Caki2 (cell line): Measurements from ENCODE around the gene ITIH1. TPM values are rescaled to one million over a fixed set of nuclear protein-coding genes. Genes with fewer than 3 reads are reported as not detected.
A peak's percentile ranks its signal among the peaks of the same experiment; 100 is the strongest.

Experiments
- DNase-seq: peaks from one replicate; pipeline ENCODE4 v3.0.0-alpha.2; 2015; ENCODE audit warnings: low read depth
- in situ Hi-C: cut with HindIII; loops from 2 replicates; pipeline ENCODE4 v1.10.0; 2016; ENCODE audit warnings: low sequenced_read_pairs, low pct_unique_long_range_greater_than_20kb, mixed read lengths
- total RNA-seq: library from RNA; depleted of rRNA; stranded (reverse); fragments of >200 nt; shearing (Covaris generic); gene quantifications from 2 replicates; pipeline ENCODE4 v1.2.3, GENCODE V29; 2014; ENCODE audit warnings: low replicate concordance

The ITIH1 gene
- total RNA-seq, 1 experiment from 2014 or later: not detected

- DNase-seq: no peak
- in situ Hi-C loops: no loop called here
These were observed 21.6 kb downstream of the ITIH1 start for GRCh38 chr3:52798978-52799476.

- in situ Hi-C loops: no loop called here
- DNase-seq: no peak
These were observed 22.7 kb downstream of the ITIH1 start for GRCh38 chr3:52800079-52800478.

GRCh38 chr3:52801839-52802238 lies 24.4 kb downstream of the ITIH1 start:
- in situ Hi-C loops: no loop called here
- no peak for DNase-seq

GRCh38 chr3:52805270-52806039 lies 28.1 kb downstream of the ITIH1 start:
- in situ Hi-C loops: no loop called here
- no peak for DNase-seq

GRCh38 chr3:52809149-52809548 lies 31.8 kb downstream of the ITIH1 start:
- no peak for DNase-seq
- in situ Hi-C loops: no loop called here

- no peak for DNase-seq
- in situ Hi-C loops: no loop called here
These were observed 32.4 kb downstream of the ITIH1 start for GRCh38 chr3:52809662-52810377.

GRCh38 chr3:52810923-52811322 lies 33.5 kb downstream of the ITIH1 start:
- no peak for DNase-seq

GRCh38 chr3:52811452-52812011 lies 34.1 kb downstream of the ITIH1 start:
- in situ Hi-C loops: no loop called here
- no peak for DNase-seq

More at GRCh38 chr3:52810923-52811322, 33.5 kb downstream of the ITIH1 start:
- in situ Hi-C loops: no loop called here

- in situ Hi-C loops: no loop called here
- DNase-seq: no peak
These were observed 36.4 kb downstream of the ITIH1 start for GRCh38 chr3:52813810-52814209.

GRCh38 chr3:52816199-52816598 lies 38.8 kb downstream of the ITIH1 start:
- DNase-seq: no peak
- in situ Hi-C loops: no loop called here

- no peak for DNase-seq
- in situ Hi-C loops: no loop called here
These were observed 39.3 kb downstream of the ITIH1 start for GRCh38 chr3:52816654-52817053.

- in situ Hi-C loops: no loop called here
- no peak for DNase-seq
These were observed 39.8 kb downstream of the ITIH1 start for GRCh38 chr3:52817221-52817620.

- in situ Hi-C loops: no loop called here
- no peak for DNase-seq
These were observed 40.5 kb downstream of the ITIH1 start for GRCh38 chr3:52817860-52818259.

- in situ Hi-C loops: no loop called here
- no peak for DNase-seq
These were observed 42.5 kb downstream of the ITIH1 start for GRCh38 chr3:52819936-52820335.

GRCh38 chr3:52820736-52821135 lies 43.3 kb downstream of the ITIH1 start:
- DNase-seq: no peak
- in situ Hi-C loops: no loop called here

GRCh38 chr3:52822363-52822762 lies 45.0 kb downstream of the ITIH1 start:
- in situ Hi-C loops: no loop called here
- DNase-seq: no peak

- no peak for DNase-seq
- in situ Hi-C loops: no loop called here
These were observed 46.6 kb downstream of the ITIH1 start for GRCh38 chr3:52824037-52824436.

GRCh38 chr3:52827441-52827840 lies 50.0 kb downstream of the ITIH1 start:
- in situ Hi-C loops: no loop called here
- no peak for DNase-seq

GRCh38 chr3:52827866-52828376 lies 50.5 kb downstream of the ITIH1 start:
- in situ Hi-C loops: no loop called here
- peak; percentile 54 for DNase-seq
